ENCODE measurements around the gene ATP6V1G2.
"Not testable (repeated sequence)": the region's sequence is repeated elsewhere in the genome, so short reads cannot be mapped to it uniquely, and the experiment has no call there.

The ATP6V1G2 gene

GRCh38 chr6:31532644-31533454 is 13.6 kb downstream of the ATP6V1G2 start:
- no peak overlapping the region for H3K9ac ChIP-seq (ENCODE audit: low read depth, low read length)
- peaks cover 50% of the 10 kb centered on the region for H3K36me3 ChIP-seq (ENCODE audit: insufficient read depth, low read length)
- no peaks in the 10 kb centered on the region for H3K9me3 ChIP-seq (ENCODE audit: control insufficient read depth, insufficient read depth, low read length)
- H3K4me1 ChIP-seq (ENCODE audit: insufficient read depth, low read length), result 0 out of 2 replicates have a peak, but pooled peaks cover 3% of the 10 kb centered on the region

DNA sequence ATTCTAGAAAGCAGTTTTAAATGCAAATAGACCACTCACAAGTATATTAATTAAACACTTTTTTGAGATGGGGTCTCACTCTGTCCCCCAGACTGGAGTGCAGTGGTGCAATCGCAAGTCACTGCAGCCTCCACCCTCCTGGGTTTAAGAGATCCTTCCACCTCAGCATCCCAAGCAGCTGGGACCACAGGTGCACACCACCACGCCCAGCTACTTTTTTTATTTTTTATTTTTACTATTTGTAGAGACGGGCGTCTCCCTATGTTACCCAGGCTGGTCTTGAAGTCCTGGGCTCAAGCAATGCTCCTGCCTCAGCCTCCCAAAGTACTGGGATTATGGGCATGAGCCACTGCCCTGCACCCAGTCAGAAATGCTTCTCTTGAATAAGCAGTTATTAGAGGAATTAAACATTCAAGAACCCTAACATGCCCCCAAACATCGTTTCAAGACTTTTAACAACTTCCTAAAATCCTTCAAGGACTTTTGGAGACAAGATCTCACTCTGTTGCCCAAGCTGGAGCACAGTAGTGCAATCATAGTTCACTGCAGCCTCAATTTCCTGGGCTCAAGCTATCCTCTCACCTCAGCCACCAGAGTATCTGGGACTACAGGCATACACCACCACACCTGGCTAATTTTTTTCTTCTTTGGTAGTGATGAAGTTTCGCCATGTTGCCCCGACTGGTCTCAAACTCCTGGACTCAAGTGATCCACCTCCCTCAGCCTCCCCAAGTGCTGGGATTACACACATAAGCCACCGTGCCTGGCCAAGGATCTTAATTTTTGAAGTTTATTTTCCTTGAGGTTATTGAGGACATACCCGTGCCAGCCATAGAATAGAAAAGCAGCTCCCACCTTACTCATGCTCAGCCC is 14.4 kb downstream of the ATP6V1G2 start:
- H3K9ac ChIP-seq (ENCODE audit: low read depth, low read length), result no peak overlapping the region
- H3K4me1 ChIP-seq (ENCODE audit: insufficient read depth, low read length), result 0 out of 2 replicates have a peak, but pooled peaks cover 3% of the 10 kb centered on the region
- peaks cover 47% of the 10 kb centered on the region for H3K36me3 ChIP-seq (ENCODE audit: insufficient read depth, low read length)
- no peaks in the 10 kb centered on the region for H3K9me3 ChIP-seq (ENCODE audit: control insufficient read depth, insufficient read depth, low read length)

DNA sequence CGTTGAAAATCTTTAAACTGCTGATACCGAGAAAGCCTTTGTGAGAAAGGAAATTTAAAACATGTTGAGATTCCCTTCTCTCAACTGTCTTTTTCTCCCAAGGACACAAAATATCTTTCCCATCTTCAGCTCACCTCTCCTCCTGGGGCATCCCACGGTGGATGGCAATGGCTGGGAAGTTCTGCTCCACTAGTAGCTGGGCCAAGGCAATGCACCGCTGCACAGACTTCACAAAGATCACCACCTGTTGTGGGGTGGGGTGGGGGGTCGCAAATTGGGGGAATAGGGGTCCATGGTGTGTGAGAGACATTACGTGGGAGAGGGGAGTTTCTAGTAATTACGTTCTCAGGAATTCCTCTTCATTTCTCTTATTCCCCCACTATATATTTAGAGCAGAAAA is 15.2 kb downstream of the ATP6V1G2 start:
- peaks cover 40% of the 10 kb centered on the region for H3K36me3 ChIP-seq (ENCODE audit: insufficient read depth, low read length)
- 0 out of 2 replicates have a peak, but pooled peaks cover 3% of the 10 kb centered on the region for H3K4me1 ChIP-seq (ENCODE audit: insufficient read depth, low read length)
- H3K9ac ChIP-seq (ENCODE audit: low read depth, low read length), result no peak overlapping the region
- H3K9me3 ChIP-seq (ENCODE audit: control insufficient read depth, insufficient read depth, low read length), result no peaks in the 10 kb centered on the region

DNA sequence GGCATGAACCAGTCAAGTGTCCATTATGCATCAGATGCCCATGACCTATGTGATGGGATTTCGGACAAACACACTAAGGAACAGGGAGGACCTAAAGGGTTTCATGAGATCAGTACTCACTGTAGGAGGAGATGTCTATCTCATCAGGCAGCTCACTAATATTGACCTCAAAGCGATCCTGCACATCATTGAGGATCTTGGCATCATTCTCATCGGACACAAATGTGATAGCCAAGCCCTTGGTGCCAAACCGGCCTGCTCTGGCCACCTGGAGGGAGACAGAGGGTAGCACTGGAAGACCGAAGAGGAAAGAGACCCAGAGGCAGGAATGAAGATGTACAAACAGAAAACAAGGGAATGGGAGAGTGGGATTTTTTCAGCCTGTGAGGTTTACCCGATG is 15.7 kb downstream of the ATP6V1G2 start:
- Histone ChIP-seq H3K36me3 (ENCODE audit: insufficient read depth, low read length) (peaks cover 35% of the 10 kb centered on the region), H3K4me1 (ENCODE audit: insufficient read depth, low read length) (0 out of 2 replicates have a peak, but pooled peaks cover 3% of the 10 kb centered on the region), H3K9ac (ENCODE audit: low read depth, low read length) (no peak overlapping the region), H3K9me3 (ENCODE audit: control insufficient read depth, insufficient read depth, low read length) (no peaks in the 10 kb centered on the region)

DNA sequence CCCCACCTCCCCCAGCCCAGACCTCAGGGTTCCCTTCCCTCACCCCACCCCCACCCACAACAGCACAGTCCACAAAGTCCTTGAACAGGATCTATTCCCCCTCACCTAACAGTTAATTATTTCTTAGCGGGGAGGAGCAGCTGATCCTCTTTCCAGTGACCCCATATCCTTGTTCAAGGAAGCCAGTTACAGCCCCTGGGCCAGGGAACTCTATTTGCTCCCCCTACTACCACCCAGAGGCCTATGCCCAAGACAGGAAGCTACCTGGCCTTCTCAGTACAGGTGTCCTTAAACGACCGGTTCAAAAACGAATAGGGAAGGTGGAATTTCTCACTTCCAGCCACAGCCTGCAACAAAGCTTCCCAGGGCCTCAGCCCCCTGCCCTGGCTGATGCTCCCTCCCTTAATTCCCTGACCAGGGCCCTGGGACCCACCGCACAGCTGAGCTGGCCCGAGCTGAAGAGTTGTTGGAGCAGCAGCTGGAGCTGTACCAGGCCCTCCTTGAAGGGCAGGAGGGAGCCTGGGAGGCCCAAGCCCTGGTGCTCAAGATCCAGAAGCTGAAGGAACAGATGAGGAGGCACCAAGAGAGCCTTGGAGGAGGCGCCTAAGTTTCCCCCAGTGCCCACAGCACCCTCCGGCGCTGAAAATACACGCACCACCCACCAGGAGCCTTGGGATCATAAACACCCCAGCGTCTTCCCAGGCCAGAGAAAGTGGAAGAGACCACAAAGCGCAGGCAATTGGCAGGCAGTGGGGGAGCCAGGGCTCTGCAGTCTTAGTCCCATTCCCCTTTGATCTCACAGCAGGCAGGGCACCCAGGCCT is 16.9 kb downstream of the ATP6V1G2 start:
- Histone ChIP-seq H3K36me3 (ENCODE audit: insufficient read depth, low read length) (peaks cover 24% of the 10 kb centered on the region), H3K9me3 (ENCODE audit: control insufficient read depth, insufficient read depth, low read length) (no peaks in the 10 kb centered on the region), H3K9ac (ENCODE audit: low read depth, low read length) (no peak overlapping the region), H3K4me1 (ENCODE audit: insufficient read depth, low read length) (0 out of 2 replicates have a peak, but pooled peaks cover 3% of the 10 kb centered on the region)

- H3K9ac ChIP-seq (ENCODE audit: low read depth, low read length), result no peak within 1 kb of the TSS
Measured at GRCh38 chr6:31528821-31529328, 17.5 kb downstream of the ATP6V1G2 start, which contains the start of gene MCCD1. MCCD1 (plus strand) TSS chr6:31528962; CDS start chr6:31529015, 53 bp downstream.

DNA sequence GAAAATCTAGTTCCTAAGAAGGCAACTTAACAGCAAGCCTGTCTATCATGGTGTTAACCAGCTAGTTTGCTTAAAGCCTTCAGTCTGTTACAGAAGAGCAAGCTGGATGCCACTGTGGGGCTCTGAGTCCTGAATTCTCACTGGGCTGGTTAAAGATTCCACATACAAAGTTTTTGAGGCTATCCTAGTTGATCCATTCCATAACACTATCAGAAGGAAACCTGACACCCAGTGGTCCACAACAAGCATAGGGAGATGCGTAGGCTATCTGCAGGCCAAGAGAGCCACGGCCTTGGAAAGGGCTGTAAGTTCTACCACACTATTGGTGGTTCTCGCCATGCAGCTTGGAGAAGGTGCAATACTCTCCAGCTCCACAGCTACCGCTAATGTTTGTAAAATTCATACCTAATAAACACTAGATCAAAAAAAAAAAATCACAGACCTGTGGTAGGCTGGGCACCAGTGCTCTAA is 18.1 kb downstream of the ATP6V1G2 start:
- Histone ChIP-seq H3K36me3 (ENCODE audit: insufficient read depth, low read length) (peaks cover 16% of the 10 kb centered on the region), H3K4me1 (ENCODE audit: insufficient read depth, low read length) (0 out of 2 replicates have a peak, but pooled peaks cover 3% of the 10 kb centered on the region)

More at GRCh38 chr6:31528821-31529328, 17.5 kb downstream of the ATP6V1G2 start, which contains the start of gene MCCD1:
- peaks cover 17% of the 10 kb centered on the region for H3K36me3 ChIP-seq (ENCODE audit: insufficient read depth, low read length)
- H3K4me1 ChIP-seq (ENCODE audit: insufficient read depth, low read length), result 0 out of 2 replicates have a peak, but pooled peaks cover 3% of the 10 kb centered on the region
- H3K9me3 ChIP-seq (ENCODE audit: control insufficient read depth, insufficient read depth, low read length), result no peaks in the 10 kb centered on the region

GRCh38 chr6:31525932-31526591 is 20.3 kb downstream of the ATP6V1G2 start:
- H3K4me1 ChIP-seq (ENCODE audit: insufficient read depth, low read length), result 0 out of 2 replicates have a peak, but pooled peaks cover 3% of the 10 kb centered on the region
- peaks cover 9% of the 10 kb centered on the region for H3K36me3 ChIP-seq (ENCODE audit: insufficient read depth, low read length)
- H3K9me3 ChIP-seq (ENCODE audit: control insufficient read depth, insufficient read depth, low read length), result no peaks in the 10 kb centered on the region
- H3K9ac ChIP-seq (ENCODE audit: low read depth, low read length), result no peak overlapping the region

More for the DNA sequence above, 18.1 kb downstream of the ATP6V1G2 start:
- Histone ChIP-seq H3K9ac (ENCODE audit: low read depth, low read length) (no peak overlapping the region), H3K9me3 (ENCODE audit: control insufficient read depth, insufficient read depth, low read length) (no peaks in the 10 kb centered on the region)

- Histone ChIP-seq H3K36me3 (ENCODE audit: insufficient read depth, low read length) (peaks cover 3% of the 10 kb centered on the region; the same call in 1 of the 2 replicates), H3K9me3 (ENCODE audit: control insufficient read depth, insufficient read depth, low read length) (no peaks in the 10 kb centered on the region), H3K4me1 (ENCODE audit: insufficient read depth, low read length) (0 out of 2 replicates have a peak, but pooled peaks cover 3% of the 10 kb centered on the region), H3K9ac (ENCODE audit: low read depth, low read length) (no peak overlapping the region)
Measured at GRCh38 chr6:31525553-31525931, 20.9 kb downstream of the ATP6V1G2 start.

- no peaks in the 10 kb centered on the region for H3K9me3 ChIP-seq (ENCODE audit: control insufficient read depth, insufficient read depth, low read length)
- no peak overlapping the region for H3K9ac ChIP-seq (ENCODE audit: low read depth, low read length)
- no peaks in the 10 kb centered on the region for H3K36me3 ChIP-seq (ENCODE audit: insufficient read depth, low read length)
- no peaks in the 10 kb centered on the region for H3K4me1 ChIP-seq (ENCODE audit: insufficient read depth, low read length)
Measured at GRCh38 chr6:31521835-31522234, 24.6 kb downstream of the ATP6V1G2 start.

DNA sequence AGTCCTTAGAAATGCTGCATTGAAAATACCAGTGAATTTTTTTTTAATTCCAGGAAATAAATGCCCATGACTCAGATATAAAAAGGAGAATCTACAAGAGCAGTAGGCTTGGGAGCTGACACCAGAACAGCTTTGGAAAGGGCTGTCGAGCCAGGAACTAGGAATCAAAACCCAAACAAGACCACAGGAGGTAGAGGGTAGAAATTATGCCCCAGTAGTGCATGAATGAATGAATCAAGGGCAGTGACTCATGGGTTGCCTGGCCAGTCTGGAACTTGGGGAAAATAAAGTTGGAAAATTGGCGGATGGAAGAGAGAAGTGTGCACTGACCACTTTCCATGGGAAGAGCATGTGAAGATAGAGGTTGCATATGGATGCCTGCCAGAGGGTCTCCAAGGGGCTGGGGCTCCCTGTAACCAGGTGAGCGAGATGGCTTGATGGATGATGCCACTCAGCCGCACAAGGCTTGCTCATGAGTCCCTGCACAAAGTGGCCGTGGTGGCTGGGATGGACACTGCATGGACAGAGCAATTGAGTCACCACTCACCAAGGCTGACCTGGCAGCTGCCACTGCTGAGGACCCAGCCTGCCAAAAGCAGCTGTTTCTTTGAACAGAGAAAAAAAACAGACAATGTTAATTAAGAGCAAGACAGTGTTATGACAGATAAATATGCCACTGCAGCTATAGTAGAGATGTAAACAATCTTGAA is 32.8 kb downstream of the ATP6V1G2 start:
- Histone ChIP-seq H3K4me1 (ENCODE audit: insufficient read depth, low read length) (no peaks in the 10 kb centered on the region), H3K9me3 (ENCODE audit: control insufficient read depth, insufficient read depth, low read length) (no peaks in the 10 kb centered on the region), H3K9ac (ENCODE audit: low read depth, low read length) (no peak overlapping the region), H3K36me3 (ENCODE audit: insufficient read depth, low read length) (no peaks in the 10 kb centered on the region)

DNA sequence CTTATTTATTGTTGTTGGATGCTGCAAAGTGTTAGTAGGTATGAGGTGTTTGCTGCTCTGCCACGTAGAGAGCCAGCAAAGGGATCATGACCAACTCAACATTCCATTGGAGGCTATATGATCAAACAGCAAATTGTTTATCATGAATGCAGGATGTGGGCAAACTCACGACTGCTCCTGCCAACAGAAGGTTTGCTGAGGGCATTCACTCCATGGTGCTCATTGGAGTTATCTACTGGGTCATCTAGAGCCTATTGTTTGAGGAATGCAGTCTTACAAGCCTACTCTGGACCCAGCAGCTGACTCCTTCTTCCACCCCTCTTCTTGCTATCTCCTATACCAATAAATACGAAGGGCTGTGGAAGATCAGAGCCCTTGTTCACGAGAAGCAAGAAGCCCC is 36.4 kb downstream of the ATP6V1G2 start:
- Histone ChIP-seq H3K36me3 (ENCODE audit: insufficient read depth, low read length) (no peaks in the 10 kb centered on the region), H3K9ac (ENCODE audit: low read depth, low read length) (no peak overlapping the region), H3K9me3 (ENCODE audit: control insufficient read depth, insufficient read depth, low read length) (no peaks in the 10 kb centered on the region), H3K4me1 (ENCODE audit: insufficient read depth, low read length) (no peaks in the 10 kb centered on the region)

GRCh38 chr6:31509036-31509435 is 37.4 kb downstream of the ATP6V1G2 start:
- not testable (repeated sequence) for H3K36me3 ChIP-seq (ENCODE audit: insufficient read depth, low read length); H3K9me3 ChIP-seq (ENCODE audit: control insufficient read depth, insufficient read depth, low read length); H3K4me1 ChIP-seq (ENCODE audit: insufficient read depth, low read length); H3K9ac ChIP-seq (ENCODE audit: low read depth, low read length)
